CD4-positive, alpha-beta T cell (primary cell): Measurements from ENCODE around the gene SNX25. TPM values are rescaled to one million over a fixed set of nuclear protein-coding genes. Genes with fewer than 3 reads are reported as not detected.

Source experiments
- ATAC-seq: fragments of 200-7000 bp; cut with Tn5 transposase; one replicate; pipeline ENCODE4 v1.10.0; 2022; ENCODE audit warnings: mild to moderate bottlenecking; ENCODE audit not compliant: poor library complexity
- CTCF ChIA-PET: fragments of 350-600 bp; sonication (Branson Sonifier 250); formaldehyde crosslinking; loops from one replicate; lab custom pipeline; 2021; ENCODE audit warnings: antibody characterized with exemption, inconsistent platforms; lab: Charles Lee
- POLR2A ChIA-PET: fragments of 350-600 bp; sonication (Branson Sonifier 250); formaldehyde crosslinking; loops from one replicate; lab custom pipeline; 2021; ENCODE audit warnings: antibody characterized with exemption, inconsistent platforms; lab: Charles Lee
- DNase-seq, 14 experiments: peaks; one replicate each; pipeline ENCODE4 v3.0.0-alpha.2; 2013 to 2020; ENCODE audit warnings: mixed read lengths in 2 of 14
- H3K27ac ChIP-seq, 2 donors: one replicate each; pipeline versions ENCODE4 v1.5.1 to v1.7.0; 2013; ENCODE audit warnings: low read length in 2 of 2, low read depth in 1 of 2, mild to moderate bottlenecking in 1 of 2
- H3K27me3 ChIP-seq, 2 experiments: 1 replicate in 1 of 2; 2 replicates in 1 of 2; pipeline versions ENCODE4 v1.6.1 to v1.7.0; 2013; ENCODE audit warnings: low read length in 2 of 2, control low read depth in 1 of 2, mild to moderate bottlenecking in 1 of 2, moderate library complexity in 1 of 2; ENCODE audit not compliant: insufficient read depth in 2 of 2, control insufficient read depth in 1 of 2
- H3K36me3 ChIP-seq: one replicate; pipeline ENCODE4 v1.6.1; 2013; ENCODE audit warnings: low read length, control low read depth; ENCODE audit not compliant: insufficient read depth
- H3K4me1 ChIP-seq: one replicate; pipeline ENCODE4 v1.6.1; 2013; ENCODE audit warnings: low read length, control low read depth; ENCODE audit not compliant: insufficient read depth
- H3K4me3 ChIP-seq: one replicate; pipeline ENCODE4 v1.5.1; 2013; ENCODE audit warnings: mild to moderate bottlenecking, low read length, moderate library complexity
- H3K9me3 ChIP-seq, 2 experiments: 1 replicate in 1 of 2; 2 replicates in 1 of 2; pipeline versions ENCODE4 v1.6.1 to v1.7.0; 2013; ENCODE audit warnings: low read length in 2 of 2, mild to moderate bottlenecking in 2 of 2, control low read depth in 1 of 2, moderate library complexity in 1 of 2; ENCODE audit not compliant: control insufficient read depth in 1 of 2, insufficient read depth in 1 of 2
- H3K27ac Mint-ChIP-seq: one replicate; pipeline ENCODE4 v1.8.0; 2020; ENCODE audit warnings: mixed read lengths
- H3K27me3 Mint-ChIP-seq: one replicate; pipeline ENCODE4 v1.8.0; 2021; ENCODE audit warnings: mixed read lengths
- H3K36me3 Mint-ChIP-seq: one replicate; pipeline ENCODE4 v1.8.0; 2021; ENCODE audit warnings: low read depth, mixed read lengths
- H3K4me1 Mint-ChIP-seq: one replicate; pipeline ENCODE4 v1.8.0; 2021; ENCODE audit warnings: low read depth, mixed read lengths
- H3K4me3 Mint-ChIP-seq: one replicate; pipeline ENCODE4 v1.8.0; 2020; ENCODE audit warnings: mild to moderate bottlenecking, mixed read lengths
- H3K9me3 Mint-ChIP-seq: one replicate; pipeline ENCODE4 v1.8.0; 2020; ENCODE audit warnings: mixed read lengths
- CTCF ChIP-seq: fragments of 200-600 bp; IDR thresholded peaks from one replicate; pipeline ENCODE4 v1.8.0; 2022; ENCODE audit warnings: antibody characterized with exemption, mild to moderate bottlenecking
- intact Hi-C, 2 experiments: fragments of 100-400 bp; cut with DNase I in 1 of 2; cut with micrococcal nuclease in 1 of 2; formaldehyde crosslinking; loops; one replicate each; pipeline versions ENCODE4 v1.15.1 to v1.9.0; 2023 to 2025; cut with DNase I, micrococcal nuclease
- total RNA-seq, 174 experiments: library from RNA in 2 of 174; stranded (reverse) in 2 of 174; gene quantifications; one replicate each; pipeline ENCODE4 v1.2.3 and lab custom pipeline; 2021 to 2026

The SNX25 gene
- total RNA-seq, 2 experiments from 2014 or later: 7.9 to 9.1 TPM

GRCh38 chr4:185270885-185271284, 61.5 kb downstream of the SNX25 start:
- peaks cover 52% of the 10 kb centered on the region for H3K36me3 Mint-ChIP-seq
- H3K36me3 ChIP-seq: peaks cover 15% of the 10 kb centered on the region
- H3K4me3 Mint-ChIP-seq: no peak overlapping the region
- no peak for TF ChIP-seq CTCF
- no peak overlapping the region for H3K4me3 ChIP-seq
- ChIA-PET POLR2A (no interaction called here), CTCF (no interaction called here)
- H3K27ac Mint-ChIP-seq: no peak overlapping the region
- H3K9me3 Mint-ChIP-seq: no peaks in the 10 kb centered on the region
- intact Hi-C loops: no loop called here
- DNase-seq: no peak
- no peaks in the 10 kb centered on the region for H3K27me3 ChIP-seq
- no peak overlapping the region for H3K27ac ChIP-seq
- no peaks in the 10 kb centered on the region for H3K27me3 Mint-ChIP-seq
- peaks cover 7% of the 10 kb centered on the region for H3K4me1 Mint-ChIP-seq
- no peaks in the 10 kb centered on the region for H3K9me3 ChIP-seq
- peaks cover 7% of the 10 kb centered on the region for H3K4me1 ChIP-seq
- ATAC-seq: no peak

DNA sequence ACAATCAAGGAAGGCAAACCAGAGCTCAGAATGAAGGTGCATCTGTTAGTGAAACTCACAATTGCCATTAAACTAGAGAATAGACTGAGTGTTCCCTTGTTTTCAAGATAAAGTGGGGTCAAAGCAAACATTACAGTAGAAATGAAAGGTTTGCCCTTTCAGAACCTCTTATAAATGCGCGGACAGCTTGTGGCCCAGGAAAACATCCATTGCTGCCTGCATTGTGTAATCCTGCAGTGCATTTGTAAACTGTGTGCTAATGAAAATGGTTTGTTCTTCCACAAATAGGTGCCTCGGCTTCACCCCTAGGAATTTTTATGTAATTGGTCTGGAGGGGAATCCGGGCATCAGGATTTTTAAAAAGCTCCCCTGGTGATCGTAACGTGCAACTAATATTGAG, 62.8 kb downstream of the SNX25 start:
- no peaks in the 10 kb centered on the region for H3K9me3 ChIP-seq
- CTCF ChIA-PET: interaction anchor here (1.0 kb wide), 1 partner anchor 88 kb away, joined by 5 read pairs; no protein-coding TSS in a partner anchor
- peaks cover 44% of the 10 kb centered on the region for H3K36me3 Mint-ChIP-seq

GRCh38 chr4:185275501-185275900, 66.1 kb downstream of the SNX25 start:
- peaks cover 5% of the 10 kb centered on the region for H3K36me3 ChIP-seq
- Mint-ChIP-seq H3K9me3 (no peaks in the 10 kb centered on the region), H3K27me3 (no peaks in the 10 kb centered on the region), H3K4me3 (no peak overlapping the region), H3K27ac (no peak overlapping the region), H3K4me1 (no peaks in the 10 kb centered on the region), H3K36me3 (peaks cover 15% of the 10 kb centered on the region)
- POLR2A ChIA-PET: no interaction called here
- no peaks in the 10 kb centered on the region for H3K4me1 ChIP-seq
- CTCF ChIA-PET: no interaction called here
- intact Hi-C loops: no loop called here
- H3K9me3 ChIP-seq: no peaks in the 10 kb centered on the region
- no peak for ATAC-seq
- no peaks in the 10 kb centered on the region for H3K27me3 ChIP-seq
- DNase-seq: no peak
- no peak for TF ChIP-seq CTCF
- H3K27ac ChIP-seq: no peak overlapping the region
- no peak overlapping the region for H3K4me3 ChIP-seq

More for the DNA sequence above, 62.8 kb downstream of the SNX25 start:
- H3K27me3 Mint-ChIP-seq: no peaks in the 10 kb centered on the region
- DNase-seq: no peak
- no peaks in the 10 kb centered on the region for H3K4me1 Mint-ChIP-seq
- Histone ChIP-seq H3K36me3 (peaks cover 10% of the 10 kb centered on the region), H3K4me3 (no peak overlapping the region), H3K27me3 (no peaks in the 10 kb centered on the region), H3K27ac (no peak overlapping the region), H3K4me1 (no peaks in the 10 kb centered on the region)
- H3K4me3 Mint-ChIP-seq: no peak overlapping the region
- no peak overlapping the region for H3K27ac Mint-ChIP-seq
- POLR2A ChIA-PET: no interaction called here
- no peaks in the 10 kb centered on the region for H3K9me3 Mint-ChIP-seq
- intact Hi-C loops: no loop called here
- ATAC-seq: no peak
- no peak for TF ChIP-seq CTCF
